SK-N-SH (cell line): ENCODE measurements around the gene LTBP1. TPM values are rescaled to one million over a fixed set of nuclear protein-coding genes. Genes with fewer than 3 reads are reported as not detected.

Source experiments
- CTCF ChIA-PET: fragments of 300-600, 350-600 bp; formaldehyde crosslinking; extraction: SDS; loops from one replicate; lab custom pipeline; 2021; lab: Yijun Ruan, JAX
- POLR2A ChIA-PET: fragments of 350-600 bp; sonication (Branson Sonifier 250); formaldehyde crosslinking; extraction: SDS; loops from one replicate; lab custom pipeline; 2020; ENCODE audit warnings: antibody characterized with exemption, inconsistent platforms; lab: Yijun Ruan, JAX
- DNase-seq: peaks from one replicate; pipeline ENCODE4 v3.0.0; 2012
- H2AFZ ChIP-seq: fragments of 200-600 bp; sonication (generic); 2 replicates; pipeline ENCODE4 v1.8.1; 2016; ENCODE audit warnings: antibody characterized with exemption, mild to moderate bottlenecking, low read depth
- H3F3A ChIP-seq: fragments of 200-600 bp; sonication (generic); replicated peaks from 2 replicates; pipeline ENCODE3; 2016; ENCODE audit warnings: antibody characterized with exemption, mild to moderate bottlenecking; ENCODE audit not compliant: insufficient read depth
- H3K27ac ChIP-seq, 2 experiments: fragments of 200-500 bp in 1 of 2; fragments of 200-600 bp in 1 of 2; sonication (Bioruptor generic) in 1 of 2; sonication (generic), shearing (Covaris generic) in 1 of 2; 2 replicates each; pipeline versions ENCODE4 v1.5.1 to v1.6.1; 2014 to 2016; ENCODE audit warnings: low read depth in 2 of 2, inconsistent platforms in 1 of 2, low read length in 1 of 2, mild to moderate bottlenecking in 1 of 2, mixed read lengths in 1 of 2
- H3K27me3 ChIP-seq: fragments of 200-600 bp; sonication (generic), shearing (Covaris generic); 2 replicates; pipeline ENCODE4 v1.6.1; 2016; ENCODE audit warnings: mixed run types; ENCODE audit not compliant: insufficient read depth
- H3K36me3 ChIP-seq, 2 experiments: fragments of 200-500 bp in 1 of 2; fragments of 200-600 bp in 1 of 2; sonication (Bioruptor generic) in 1 of 2; sonication (generic) in 1 of 2; replicated peaks in 1 of 2; 2 replicates each; pipeline versions ENCODE3 to v1.5.1; 2014 to 2016; ENCODE audit warnings: low read length in 1 of 2, mild to moderate bottlenecking in 1 of 2; ENCODE audit not compliant: insufficient read depth in 2 of 2, control insufficient read depth in 1 of 2
- H3K4me1 ChIP-seq, 2 experiments: fragments of 200-500 bp in 1 of 2; fragments of 200-600 bp in 1 of 2; sonication (Bioruptor generic) in 1 of 2; sonication (generic), shearing (Covaris generic) in 1 of 2; 2 replicates each; pipeline versions ENCODE4 v1.5.1 to v1.6.1; 2014 to 2016; ENCODE audit warnings: low read depth in 1 of 2, low read length in 1 of 2, mixed run types in 1 of 2; ENCODE audit not compliant: insufficient read depth in 2 of 2, control insufficient read depth in 1 of 2
- H3K4me2 ChIP-seq: fragments of 200-600 bp; sonication (generic), shearing (Covaris generic); 2 replicates; pipeline ENCODE4 v1.6.1; 2017; ENCODE audit warnings: mixed run types
- H3K4me3 ChIP-seq, 2 experiments: fragments of 200-500 bp in 1 of 2; fragments of 200-600 bp in 1 of 2; sonication (Bioruptor generic) in 1 of 2; sonication (generic), shearing (Covaris generic) in 1 of 2; 2 replicates each; pipeline versions ENCODE4 v1.5.1 to v1.8.1; 2014 to 2016; ENCODE audit warnings: low read depth in 2 of 2, inconsistent platforms in 1 of 2, low read length in 1 of 2, mild to moderate bottlenecking in 1 of 2, mixed read lengths in 1 of 2, moderate library complexity in 1 of 2
- H3K79me2 ChIP-seq: fragments of 200-600 bp; sonication (generic); 2 replicates; pipeline ENCODE4 v1.8.1; 2017; ENCODE audit warnings: mild to moderate bottlenecking; ENCODE audit not compliant: insufficient read depth
- H3K9ac ChIP-seq: fragments of 200-600 bp; sonication (generic); 2 replicates; pipeline ENCODE4 v1.6.1; 2017; ENCODE audit warnings: mixed run types
- H3K9me2 ChIP-seq: fragments of 200-600 bp; sonication (generic); 2 replicates; pipeline ENCODE4 v1.6.1; 2017; ENCODE audit warnings: mixed run types
- H3K9me3 ChIP-seq: fragments of 200-600 bp; sonication (generic); 2 replicates; pipeline ENCODE4 v1.6.1; 2017; ENCODE audit warnings: mixed run types, mild to moderate bottlenecking, moderate library complexity
- H4K20me1 ChIP-seq: fragments of 200-600 bp; sonication (generic); 2 replicates; pipeline ENCODE4 v1.6.1; 2017; ENCODE audit warnings: mild to moderate bottlenecking, mixed run types; ENCODE audit not compliant: insufficient read depth
- FOXM1 ChIP-seq: IDR thresholded peaks from 2 replicates; pipeline ENCODE4 v1.4.0; 2012; ENCODE audit warnings: low read depth, mild to moderate bottlenecking
- GATA2 ChIP-seq: sonication (generic); formaldehyde crosslinking; IDR thresholded peaks from 2 replicates; pipeline ENCODE4 v1.5.0; 2020; ENCODE audit warnings: mild to moderate bottlenecking, missing genetic modification reagents
- MEF2A ChIP-seq: IDR thresholded peaks from 2 replicates; pipeline ENCODE4 v1.4.0; 2012; ENCODE audit warnings: low read depth, borderline replicate concordance
- NFIC ChIP-seq: IDR thresholded peaks from 2 replicates; pipeline ENCODE4 v1.4.0; 2012; ENCODE audit warnings: borderline replicate concordance
- NRF1 ChIP-seq: IDR thresholded peaks from 2 replicates; pipeline ENCODE4 v1.6.1; 2012; ENCODE audit warnings: low read depth, mild to moderate bottlenecking, low read length
- REST ChIP-seq: IDR thresholded peaks from 2 replicates; pipeline ENCODE4 v1.6.1; 2012; ENCODE audit warnings: mild to moderate bottlenecking, low read depth, low read length, moderate library complexity
- RFX5 ChIP-seq: IDR thresholded peaks from 2 replicates; pipeline ENCODE4 v1.6.1; 2012; ENCODE audit warnings: mild to moderate bottlenecking, improper control_type of control experiment, low read length
- ZBTB33 ChIP-seq: IDR thresholded peaks from 2 replicates; pipeline ENCODE4 v1.4.0; 2012; ENCODE audit warnings: low read depth, borderline replicate concordance
- WGBS: methylation state at CpG from one replicate; pipeline ENCODE4 v1.1.6; 2017; ENCODE audit warnings: low lambda C conversion rate; 5-methylcytosine and 5-hydroxymethylcytosine counted together
- polyA plus RNA-seq, 3 experiments: library from polyadenylated mRNA; depleted of rRNA; stranded (reverse); fragments of >200 nt; gene quantifications; 2 replicates each; pipeline ENCODE4 v1.2.3, GENCODE V29; 2012
- TF ChIP-seq, protein P1 (sequence below): IDR thresholded peaks from 2 replicates; pipeline ENCODE4; 2012
- TF ChIP-seq, protein P2 (sequence below): fragments of 200-600 bp; sonication (generic); IDR thresholded peaks from 2 replicates; pipeline ENCODE4 v1.6.1; 2017; ENCODE audit warnings: antibody characterized with exemption, mild to moderate bottlenecking, moderate library complexity

Gene LTBP1
- polyA plus RNA-seq, 1 of the 3 experiments (the other 2 are of a cell fraction), result 467 TPM

DNA sequence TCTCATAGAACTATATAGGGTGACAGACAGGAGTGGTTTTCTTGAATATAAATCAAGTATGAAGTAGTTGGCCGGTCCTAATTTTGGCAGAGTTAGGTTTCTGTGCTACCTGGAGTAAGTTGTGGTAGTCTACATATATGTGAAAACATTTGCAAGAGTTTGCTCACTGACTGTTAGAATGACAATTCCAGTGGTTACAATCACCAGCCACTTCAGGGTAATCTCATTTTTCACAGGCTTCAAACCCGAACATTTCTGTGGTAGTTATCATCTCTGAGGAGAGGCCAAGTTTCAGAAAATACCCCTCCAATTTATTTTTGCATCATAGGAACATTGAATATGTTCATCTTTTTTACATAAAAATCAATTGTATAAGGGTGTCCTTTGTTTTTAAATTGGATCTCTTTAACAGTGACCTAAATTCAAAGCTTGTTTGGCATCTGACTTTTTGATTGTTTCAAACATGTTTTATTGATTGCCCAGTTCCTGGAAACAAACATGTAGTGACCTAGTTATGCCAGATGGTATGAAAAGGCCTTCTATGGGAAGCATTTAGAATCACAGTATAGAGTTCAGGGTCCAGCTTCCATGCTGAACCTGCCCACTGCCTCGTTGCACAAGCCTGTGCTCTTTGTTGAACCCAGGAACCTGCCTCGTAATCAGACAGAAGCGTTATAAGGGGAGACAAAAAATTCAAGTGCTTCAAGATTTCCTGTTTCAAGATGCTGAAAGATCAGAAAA, 250.6 kb downstream of the LTBP1 start:
- H3K27me3 ChIP-seq, result no peaks in the 10 kb centered on the region
- WGBS, result 55% methylated on average over 5 of the region's 5 CpGs
- H2AFZ ChIP-seq, result no peak overlapping the region
- CTCF ChIA-PET, result interaction anchor here (0.5 kb wide), 1 partner anchor 527 kb away, joined by 3 read pairs; no protein-coding TSS in a partner anchor
- H3K79me2 ChIP-seq, result peaks cover 14% of the 10 kb centered on the region; the same call in 1 of the 2 replicates
- H3K36me3 ChIP-seq, result peaks cover 20 to 49% of the 10 kb centered on the region in 2 experiments
- no peak overlapping the region for H3K27ac ChIP-seq
- H3K9ac ChIP-seq, result no peak overlapping the region
- no peak overlapping the region for H3K4me3 ChIP-seq
- H3K9me2 ChIP-seq, result no peaks in the 10 kb centered on the region
- no peaks in the 10 kb centered on the region for H4K20me1 ChIP-seq
- TF ChIP-seq NFIC, result no peak
- TF ChIP-seq REST, result no peak
- peaks cover 2% of the 10 kb centered on the region for H3F3A ChIP-seq
- H3K4me1 ChIP-seq, result peaks cover 0 to 5% of the 10 kb centered on the region in 2 experiments; a peak in 1 of 4 replicates
- DNase-seq, result no peak
- POLR2A ChIA-PET, result no interaction called here
- H3K9me3 ChIP-seq, result no peaks in the 10 kb centered on the region
- H3K4me2 ChIP-seq, result no peak overlapping the region

DNA sequence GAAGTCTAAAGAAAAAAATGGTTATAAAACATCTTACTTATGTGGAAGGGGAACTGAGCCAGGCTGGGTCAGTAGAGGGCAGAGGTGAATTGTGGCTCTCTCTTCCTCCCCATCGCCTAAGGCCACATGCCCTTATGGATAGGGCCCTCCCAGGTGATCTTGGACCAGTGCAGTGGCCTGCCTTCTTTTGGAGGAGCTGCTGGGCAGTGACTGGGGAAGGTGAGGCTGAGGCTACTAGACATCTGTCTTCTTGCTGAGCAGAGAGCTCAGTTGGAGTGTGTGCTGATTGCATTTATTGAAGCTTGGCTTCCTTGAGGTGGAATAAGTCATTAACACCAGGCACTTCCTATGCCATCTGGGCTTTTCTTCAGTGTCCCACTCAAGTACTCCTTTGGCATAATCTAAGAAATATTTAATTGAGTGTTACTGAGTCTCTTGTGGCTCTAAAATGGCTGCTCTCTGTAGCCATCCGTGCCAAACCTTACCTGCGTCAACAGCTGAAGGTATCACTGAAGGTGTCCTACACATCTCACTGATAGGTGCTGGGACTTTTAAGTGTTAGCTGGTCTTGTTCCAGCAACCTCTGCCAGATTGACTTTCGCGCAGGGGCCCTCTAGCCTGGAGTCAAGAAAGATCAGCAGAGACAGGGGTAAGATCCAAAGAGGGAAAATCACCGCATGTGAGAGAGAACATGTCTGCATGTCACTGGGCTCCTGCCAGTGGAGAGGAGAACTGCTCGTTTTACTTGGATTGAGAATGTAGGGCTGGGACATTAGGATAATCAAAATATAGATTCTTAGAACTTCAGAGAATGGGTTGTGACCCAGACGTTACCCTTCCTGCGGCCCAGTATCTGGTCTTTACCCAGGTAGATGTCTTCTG, 256.1 kb downstream of the LTBP1 start:
- ChIA-PET CTCF (interaction anchor here (1.5 to 2.1 kb wide), 2 partner anchors 16 to 169 kb away, joined by 3 to 5 read pairs; no protein-coding TSS in a partner anchor), POLR2A (no interaction called here)
- Histone ChIP-seq H2AFZ (no peak overlapping the region), H3K27ac (peak overlapping the region in 1 of 2 experiments; percentile 24; a peak in 1 of 4 replicates), H3K9me2 (no peaks in the 10 kb centered on the region), H3K9me3 (no peaks in the 10 kb centered on the region), H3K36me3 (peaks cover 0 to 19% of the 10 kb centered on the region in 2 experiments), H4K20me1 (no peaks in the 10 kb centered on the region), H3K4me1 (peaks cover 0 to 11% of the 10 kb centered on the region in 2 experiments; a peak in 2 of 4 replicates), H3K27me3 (no peaks in the 10 kb centered on the region), H3K4me3 (no peak overlapping the region), H3F3A (peaks cover 42% of the 10 kb centered on the region), H3K9ac (no peak overlapping the region), H3K4me2 (no peak overlapping the region), H3K79me2 (peaks cover 24% of the 10 kb centered on the region; the same call in 1 of the 2 replicates)
- 58% methylated on average over 9 of the region's 9 CpGs for WGBS
- no peak for DNase-seq
- TF ChIP-seq, protein P1, sequence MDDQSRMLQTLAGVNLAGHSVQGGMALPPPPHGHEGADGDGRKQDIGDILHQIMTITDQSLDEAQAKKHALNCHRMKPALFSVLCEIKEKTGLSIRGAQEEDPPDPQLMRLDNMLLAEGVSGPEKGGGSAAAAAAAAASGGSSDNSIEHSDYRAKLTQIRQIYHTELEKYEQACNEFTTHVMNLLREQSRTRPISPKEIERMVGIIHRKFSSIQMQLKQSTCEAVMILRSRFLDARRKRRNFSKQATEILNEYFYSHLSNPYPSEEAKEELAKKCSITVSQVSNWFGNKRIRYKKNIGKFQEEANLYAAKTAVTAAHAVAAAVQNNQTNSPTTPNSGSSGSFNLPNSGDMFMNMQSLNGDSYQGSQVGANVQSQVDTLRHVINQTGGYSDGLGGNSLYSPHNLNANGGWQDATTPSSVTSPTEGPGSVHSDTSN, result no peak
- TF ChIP-seq ZBTB33, result no peak
- TF ChIP-seq, protein P2, sequence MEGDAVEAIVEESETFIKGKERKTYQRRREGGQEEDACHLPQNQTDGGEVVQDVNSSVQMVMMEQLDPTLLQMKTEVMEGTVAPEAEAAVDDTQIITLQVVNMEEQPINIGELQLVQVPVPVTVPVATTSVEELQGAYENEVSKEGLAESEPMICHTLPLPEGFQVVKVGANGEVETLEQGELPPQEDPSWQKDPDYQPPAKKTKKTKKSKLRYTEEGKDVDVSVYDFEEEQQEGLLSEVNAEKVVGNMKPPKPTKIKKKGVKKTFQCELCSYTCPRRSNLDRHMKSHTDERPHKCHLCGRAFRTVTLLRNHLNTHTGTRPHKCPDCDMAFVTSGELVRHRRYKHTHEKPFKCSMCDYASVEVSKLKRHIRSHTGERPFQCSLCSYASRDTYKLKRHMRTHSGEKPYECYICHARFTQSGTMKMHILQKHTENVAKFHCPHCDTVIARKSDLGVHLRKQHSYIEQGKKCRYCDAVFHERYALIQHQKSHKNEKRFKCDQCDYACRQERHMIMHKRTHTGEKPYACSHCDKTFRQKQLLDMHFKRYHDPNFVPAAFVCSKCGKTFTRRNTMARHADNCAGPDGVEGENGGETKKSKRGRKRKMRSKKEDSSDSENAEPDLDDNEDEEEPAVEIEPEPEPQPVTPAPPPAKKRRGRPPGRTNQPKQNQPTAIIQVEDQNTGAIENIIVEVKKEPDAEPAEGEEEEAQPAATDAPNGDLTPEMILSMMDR, result no peak
- no peak for TF ChIP-seq NRF1
- no peak for TF ChIP-seq MEF2A
- TF ChIP-seq FOXM1, result no peak
- no peak for TF ChIP-seq GATA2
- no peak for TF ChIP-seq RFX5
